ENCODE data around the gene SYTL1.

DNA sequence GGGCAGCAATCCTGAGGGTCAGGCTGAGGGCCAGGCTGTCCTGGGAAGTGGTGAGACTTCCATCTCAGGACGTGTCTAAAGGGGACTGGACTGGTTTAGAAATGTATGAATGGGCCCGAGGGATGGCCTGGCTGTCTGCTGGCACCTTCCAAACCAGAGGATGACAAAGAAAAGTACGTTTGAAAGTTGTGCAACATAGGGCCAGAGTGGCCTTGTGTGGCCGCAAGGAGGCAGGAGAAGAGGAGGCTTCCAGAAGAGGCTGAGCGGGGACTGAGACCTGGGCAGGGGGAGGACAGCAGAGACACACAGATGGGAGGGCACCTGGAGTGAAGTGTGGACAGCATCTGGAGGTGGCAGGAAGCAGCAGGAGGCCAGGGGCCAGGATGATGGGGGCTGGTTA lies 2.6 kb upstream of the SYTL1 start:
- no peak for TF ChIP-seq POLR2A (IDR thresholded peaks at IDR 0.05; ENCODE audit: extremely low read depth, insufficient read length)
- TF ChIP-seq, protein P1, sequence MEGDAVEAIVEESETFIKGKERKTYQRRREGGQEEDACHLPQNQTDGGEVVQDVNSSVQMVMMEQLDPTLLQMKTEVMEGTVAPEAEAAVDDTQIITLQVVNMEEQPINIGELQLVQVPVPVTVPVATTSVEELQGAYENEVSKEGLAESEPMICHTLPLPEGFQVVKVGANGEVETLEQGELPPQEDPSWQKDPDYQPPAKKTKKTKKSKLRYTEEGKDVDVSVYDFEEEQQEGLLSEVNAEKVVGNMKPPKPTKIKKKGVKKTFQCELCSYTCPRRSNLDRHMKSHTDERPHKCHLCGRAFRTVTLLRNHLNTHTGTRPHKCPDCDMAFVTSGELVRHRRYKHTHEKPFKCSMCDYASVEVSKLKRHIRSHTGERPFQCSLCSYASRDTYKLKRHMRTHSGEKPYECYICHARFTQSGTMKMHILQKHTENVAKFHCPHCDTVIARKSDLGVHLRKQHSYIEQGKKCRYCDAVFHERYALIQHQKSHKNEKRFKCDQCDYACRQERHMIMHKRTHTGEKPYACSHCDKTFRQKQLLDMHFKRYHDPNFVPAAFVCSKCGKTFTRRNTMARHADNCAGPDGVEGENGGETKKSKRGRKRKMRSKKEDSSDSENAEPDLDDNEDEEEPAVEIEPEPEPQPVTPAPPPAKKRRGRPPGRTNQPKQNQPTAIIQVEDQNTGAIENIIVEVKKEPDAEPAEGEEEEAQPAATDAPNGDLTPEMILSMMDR (IDR thresholded peaks at IDR 0.05; ENCODE audit: low read depth, low read length), result no peak
